ENCODE data around the gene IGF1R. TPM values are rescaled to one million over a fixed set of nuclear protein-coding genes. Genes with fewer than 3 reads are reported as not detected.

Gene IGF1R
- total RNA-seq, 4 donors from 2014 or later: 31.6 to 87.8 (median 60.0) TPM

- TF ChIP-seq POLR2A (IDR thresholded peaks at IDR 0.05) (no peak), POLR2AphosphoS5 (IDR thresholded peaks at IDR 0.05) (no peak), EP300 (IDR thresholded peaks at IDR 0.05) (no peak)
- TF ChIP-seq, protein P1, sequence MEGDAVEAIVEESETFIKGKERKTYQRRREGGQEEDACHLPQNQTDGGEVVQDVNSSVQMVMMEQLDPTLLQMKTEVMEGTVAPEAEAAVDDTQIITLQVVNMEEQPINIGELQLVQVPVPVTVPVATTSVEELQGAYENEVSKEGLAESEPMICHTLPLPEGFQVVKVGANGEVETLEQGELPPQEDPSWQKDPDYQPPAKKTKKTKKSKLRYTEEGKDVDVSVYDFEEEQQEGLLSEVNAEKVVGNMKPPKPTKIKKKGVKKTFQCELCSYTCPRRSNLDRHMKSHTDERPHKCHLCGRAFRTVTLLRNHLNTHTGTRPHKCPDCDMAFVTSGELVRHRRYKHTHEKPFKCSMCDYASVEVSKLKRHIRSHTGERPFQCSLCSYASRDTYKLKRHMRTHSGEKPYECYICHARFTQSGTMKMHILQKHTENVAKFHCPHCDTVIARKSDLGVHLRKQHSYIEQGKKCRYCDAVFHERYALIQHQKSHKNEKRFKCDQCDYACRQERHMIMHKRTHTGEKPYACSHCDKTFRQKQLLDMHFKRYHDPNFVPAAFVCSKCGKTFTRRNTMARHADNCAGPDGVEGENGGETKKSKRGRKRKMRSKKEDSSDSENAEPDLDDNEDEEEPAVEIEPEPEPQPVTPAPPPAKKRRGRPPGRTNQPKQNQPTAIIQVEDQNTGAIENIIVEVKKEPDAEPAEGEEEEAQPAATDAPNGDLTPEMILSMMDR (IDR thresholded peaks at IDR 0.05): no peak
- no peak overlapping the region for H3K4me3 ChIP-seq
- peaks cover 0 to 44% (median 3%) of the 10 kb centered on the region in 3 donors for H3K4me1 ChIP-seq
- H3K27ac ChIP-seq: no peak overlapping the region
- no peaks in the 10 kb centered on the region for H3K36me3 ChIP-seq
- no peaks in the 10 kb centered on the region for H3K27me3 ChIP-seq
- no peaks in the 10 kb centered on the region for H3K9me3 ChIP-seq
- no peak for ATAC-seq
- WGBS, 2 donors (ENCODE audit: low coverage in 1 of 2): 47 to 76% methylated on average over 3 to 6 of the region's 6 CpGs
Observed at GRCh38 chr15:98845138-98845884, 197.0 kb downstream of the IGF1R start.

- Histone ChIP-seq H3K4me3 (no peak overlapping the region), H3K27me3 (no peaks in the 10 kb centered on the region), H3K9me3 (no peaks in the 10 kb centered on the region), H3K4me1 (peaks cover 8 to 59% (median 38%) of the 10 kb centered on the region in 3 donors), H3K36me3 (no peaks in the 10 kb centered on the region), H3K27ac (peak overlapping the region; percentile 75 to 92 (median 89))
- 20 to 48% methylated on average over 3 to 12 of the region's 15 CpGs for WGBS, 2 donors (ENCODE audit: low coverage in 1 of 2)
- ATAC-seq: peak; percentile 60
- TF ChIP-seq POLR2A (IDR thresholded peaks at IDR 0.05) (no peak), POLR2AphosphoS5 (IDR thresholded peaks at IDR 0.05) (peak; percentile 9), EP300 (IDR thresholded peaks at IDR 0.05) (no peak)
- TF ChIP-seq, protein P1 (IDR thresholded peaks at IDR 0.05): peak; percentile 68 to 90 (median 80)
Observed at GRCh38 chr15:98850961-98851572, 202.7 kb downstream of the IGF1R start.

- peak overlapping the region; percentile 64 to 92 (median 89) for H3K27ac ChIP-seq
- peaks cover 8 to 74% (median 50%) of the 10 kb centered on the region in 3 donors for H3K4me1 ChIP-seq
- H3K4me3 ChIP-seq: peak overlapping the region; percentile 51 to 62
- no peaks in the 10 kb centered on the region for H3K9me3 ChIP-seq
- no peaks in the 10 kb centered on the region for H3K27me3 ChIP-seq
- TF ChIP-seq, protein P1 (IDR thresholded peaks at IDR 0.05): peak in 1 of 4 experiments; percentile 13
- TF ChIP-seq POLR2A (IDR thresholded peaks at IDR 0.05) (no peak), EP300 (IDR thresholded peaks at IDR 0.05) (no peak), POLR2AphosphoS5 (IDR thresholded peaks at IDR 0.05) (peak; percentile 79)
- no peaks in the 10 kb centered on the region for H3K36me3 ChIP-seq
- WGBS, 2 donors (ENCODE audit: low coverage in 1 of 2): 0% methylated on average over 4 to 7 of the region's 8 CpGs
- ATAC-seq: peak; percentile 81
Observed at GRCh38 chr15:98853161-98853560, 204.8 kb downstream of the IGF1R start.

- H3K27ac ChIP-seq: peak overlapping the region; percentile 64 to 92 (median 89)
- H3K4me1 ChIP-seq: peaks cover 8 to 80% (median 55%) of the 10 kb centered on the region in 3 donors
- H3K4me3 ChIP-seq: peak overlapping the region; percentile 51 to 62
- WGBS, 2 donors (ENCODE audit: low coverage in 1 of 2): 29 to 43% methylated on average over 6 to 13 of the region's 18 CpGs
- no peaks in the 10 kb centered on the region for H3K27me3 ChIP-seq
- no peaks in the 10 kb centered on the region for H3K36me3 ChIP-seq
- no peak for ATAC-seq
- no peaks in the 10 kb centered on the region for H3K9me3 ChIP-seq
- no peak for TF ChIP-seq POLR2A (IDR thresholded peaks at IDR 0.05)
- TF ChIP-seq POLR2AphosphoS5 (IDR thresholded peaks at IDR 0.05): no peak
Observed at GRCh38 chr15:98853617-98854420, 205.5 kb downstream of the IGF1R start.

DNA sequence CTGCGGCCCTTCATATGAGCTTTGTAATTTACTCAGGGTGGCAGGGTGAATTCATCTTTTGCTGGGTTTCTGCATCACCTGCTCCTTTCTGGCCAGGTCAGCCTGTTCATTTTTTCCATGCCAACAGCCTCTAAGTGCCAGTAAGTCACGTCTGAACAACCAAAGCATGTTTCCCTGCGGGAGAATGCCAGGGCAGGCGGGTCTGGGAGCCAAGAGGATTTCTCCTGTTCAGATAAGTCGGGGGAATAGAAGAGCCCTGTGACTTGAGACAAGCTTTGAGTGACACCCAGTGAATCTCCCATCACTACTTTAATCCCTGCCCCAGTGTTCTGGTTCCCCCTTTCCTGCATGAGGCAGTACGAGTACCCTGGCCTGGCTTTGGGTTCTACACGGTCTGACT, 206.2 kb downstream of the IGF1R start:
- Histone ChIP-seq H3K27ac (peak overlapping the region; percentile 64 to 92 (median 89)), H3K4me3 (no peak overlapping the region), H3K27me3 (no peaks in the 10 kb centered on the region), H3K4me1 (peaks cover 8 to 82% (median 57%) of the 10 kb centered on the region in 3 donors), H3K36me3 (no peaks in the 10 kb centered on the region), H3K9me3 (no peaks in the 10 kb centered on the region)
- TF ChIP-seq POLR2AphosphoS5 (IDR thresholded peaks at IDR 0.05) (peak; percentile 27), POLR2A (IDR thresholded peaks at IDR 0.05) (no peak)
- 80 to 90% methylated on average over 2 of the region's 7 CpGs for WGBS, 2 donors (ENCODE audit: low coverage in 1 of 2)
- ATAC-seq: no peak
